ENCODE measurements around the gene TAGLN2. TPM values are rescaled to one million over a fixed set of nuclear protein-coding genes. Genes with fewer than 3 reads are reported as not detected.
A peak's percentile ranks its signal among the peaks of the same experiment; 100 is the strongest.

TAGLN2 gene
- polyA plus RNA-seq, 2 donors: 309 to 366 TPM

GRCh38 chr1:159931101-159931794 is 5.9 kb upstream of the TAGLN2 start:
- Histone ChIP-seq H3K9me3 (ENCODE audit: control insufficient read depth in 2 of 2, insufficient read depth in 1 of 2, low read depth in 1 of 2, low read length in 1 of 2) (no peaks in the 10 kb centered on the region), H3K4me3 (ENCODE audit: low read depth in 1 of 2, low read length in 2 of 2) (no peak overlapping the region), H3K27me3 (ENCODE audit: control insufficient read depth in 1 of 2, insufficient read depth in 2 of 2, low read length in 2 of 2) (no peaks in the 10 kb centered on the region), H3K27ac (ENCODE audit: low read depth in 2 of 2, low read length in 1 of 2) (no peak overlapping the region), H3K4me1 (ENCODE audit: control insufficient read depth in 2 of 2, insufficient read depth in 2 of 2, low read length in 1 of 2) (peaks cover 3 to 14% of the 10 kb centered on the region in 2 donors), H3K36me3 (ENCODE audit: control insufficient read depth in 2 of 2, insufficient read depth in 2 of 2, low read length in 1 of 2) (peaks cover 0 to 2% of the 10 kb centered on the region in 2 donors)
- 86 to 89% methylated on average over 13 of the region's 13 CpGs for WGBS, 2 donors

- peaks cover 3 to 16% of the 10 kb centered on the region in 2 donors for H3K4me1 ChIP-seq (ENCODE audit: control insufficient read depth in 2 of 2, insufficient read depth in 2 of 2, low read length in 1 of 2)
- no peak overlapping the region for H3K27ac ChIP-seq (ENCODE audit: low read depth in 2 of 2, low read length in 1 of 2)
- 92 to 95% methylated on average over 8 of the region's 8 CpGs for WGBS, 2 donors
- no peaks in the 10 kb centered on the region for H3K27me3 ChIP-seq (ENCODE audit: control insufficient read depth in 1 of 2, insufficient read depth in 2 of 2, low read length in 2 of 2)
- no peaks in the 10 kb centered on the region for H3K9me3 ChIP-seq (ENCODE audit: control insufficient read depth in 2 of 2, insufficient read depth in 1 of 2, low read depth in 1 of 2, low read length in 1 of 2)
- no peak overlapping the region for H3K4me3 ChIP-seq (ENCODE audit: low read depth in 1 of 2, low read length in 2 of 2)
- H3K36me3 ChIP-seq (ENCODE audit: control insufficient read depth in 2 of 2, insufficient read depth in 2 of 2, low read length in 1 of 2): peaks cover 0 to 2% of the 10 kb centered on the region in 2 donors
Observed at GRCh38 chr1:159930634-159931033, 5.3 kb upstream of the TAGLN2 start.

- Histone ChIP-seq H3K4me1 (ENCODE audit: control insufficient read depth in 2 of 2, insufficient read depth in 2 of 2, low read length in 1 of 2) (peaks cover 3 to 16% of the 10 kb centered on the region in 2 donors), H3K27ac (ENCODE audit: low read depth in 2 of 2, low read length in 1 of 2) (no peak overlapping the region), H3K4me3 (ENCODE audit: low read depth in 1 of 2, low read length in 2 of 2) (no peak overlapping the region), H3K36me3 (ENCODE audit: control insufficient read depth in 2 of 2, insufficient read depth in 2 of 2, low read length in 1 of 2) (peaks cover 0 to 2% of the 10 kb centered on the region in 2 donors), H3K9me3 (ENCODE audit: control insufficient read depth in 2 of 2, insufficient read depth in 1 of 2, low read depth in 1 of 2, low read length in 1 of 2) (no peaks in the 10 kb centered on the region), H3K27me3 (ENCODE audit: control insufficient read depth in 1 of 2, insufficient read depth in 2 of 2, low read length in 2 of 2) (no peaks in the 10 kb centered on the region)
- 84 to 90% methylated on average over 11 of the region's 11 CpGs for WGBS, 2 donors
Observed at GRCh38 chr1:159930216-159930615, 4.9 kb upstream of the TAGLN2 start.

GRCh38 chr1:159929155-159930051 is 4.1 kb upstream of the TAGLN2 start:
- Histone ChIP-seq H3K27me3 (ENCODE audit: control insufficient read depth in 1 of 2, insufficient read depth in 2 of 2, low read length in 2 of 2) (no peaks in the 10 kb centered on the region), H3K4me3 (ENCODE audit: low read depth in 1 of 2, low read length in 2 of 2) (no peak overlapping the region), H3K36me3 (ENCODE audit: control insufficient read depth in 2 of 2, insufficient read depth in 2 of 2, low read length in 1 of 2) (peaks cover 0 to 2% of the 10 kb centered on the region in 2 donors), H3K9me3 (ENCODE audit: control insufficient read depth in 2 of 2, insufficient read depth in 1 of 2, low read depth in 1 of 2, low read length in 1 of 2) (no peaks in the 10 kb centered on the region), H3K27ac (ENCODE audit: low read depth in 2 of 2, low read length in 1 of 2) (peak overlapping the region in 1 of 2 donors; percentile 36), H3K4me1 (ENCODE audit: control insufficient read depth in 2 of 2, insufficient read depth in 2 of 2, low read length in 1 of 2) (peaks cover 3 to 16% of the 10 kb centered on the region in 2 donors)
- WGBS, 2 donors: 68 to 73% methylated on average over 48 of the region's 48 CpGs

GRCh38 chr1:159928491-159929050 is 3.3 kb upstream of the TAGLN2 start:
- peak overlapping the region in 1 of 2 donors; percentile 6 for H3K27ac ChIP-seq (ENCODE audit: low read depth in 2 of 2, low read length in 1 of 2)
- H3K27me3 ChIP-seq (ENCODE audit: control insufficient read depth in 1 of 2, insufficient read depth in 2 of 2, low read length in 2 of 2): no peaks in the 10 kb centered on the region
- no peaks in the 10 kb centered on the region for H3K9me3 ChIP-seq (ENCODE audit: control insufficient read depth in 2 of 2, insufficient read depth in 1 of 2, low read depth in 1 of 2, low read length in 1 of 2)
- H3K36me3 ChIP-seq (ENCODE audit: control insufficient read depth in 2 of 2, insufficient read depth in 2 of 2, low read length in 1 of 2): peaks cover 0 to 2% of the 10 kb centered on the region in 2 donors
- H3K4me3 ChIP-seq (ENCODE audit: low read depth in 1 of 2, low read length in 2 of 2): no peak overlapping the region
- H3K4me1 ChIP-seq (ENCODE audit: control insufficient read depth in 2 of 2, insufficient read depth in 2 of 2, low read length in 1 of 2): peaks cover 3 to 14% of the 10 kb centered on the region in 2 donors
- 88 to 93% methylated on average over 18 of the region's 18 CpGs for WGBS, 2 donors

- H3K27ac ChIP-seq (ENCODE audit: low read depth in 2 of 2, low read length in 1 of 2): no peak overlapping the region
- no peak overlapping the region for H3K4me3 ChIP-seq (ENCODE audit: low read depth in 1 of 2, low read length in 2 of 2)
- H3K27me3 ChIP-seq (ENCODE audit: control insufficient read depth in 1 of 2, insufficient read depth in 2 of 2, low read length in 2 of 2): no peaks in the 10 kb centered on the region
- peaks cover 0 to 2% of the 10 kb centered on the region in 2 donors for H3K36me3 ChIP-seq (ENCODE audit: control insufficient read depth in 2 of 2, insufficient read depth in 2 of 2, low read length in 1 of 2)
- H3K9me3 ChIP-seq (ENCODE audit: control insufficient read depth in 2 of 2, insufficient read depth in 1 of 2, low read depth in 1 of 2, low read length in 1 of 2): no peaks in the 10 kb centered on the region
- peaks cover 3 to 13% of the 10 kb centered on the region in 2 donors for H3K4me1 ChIP-seq (ENCODE audit: control insufficient read depth in 2 of 2, insufficient read depth in 2 of 2, low read length in 1 of 2)
- 74 to 75% methylated on average over 13 of the region's 13 CpGs for WGBS, 2 donors
Observed at GRCh38 chr1:159927849-159928431, 2.6 kb upstream of the TAGLN2 start.

- Histone ChIP-seq H3K4me1 (ENCODE audit: control insufficient read depth in 2 of 2, insufficient read depth in 2 of 2, low read length in 1 of 2) (peaks cover 10 to 17% of the 10 kb centered on the region in 2 donors), H3K36me3 (ENCODE audit: control insufficient read depth in 2 of 2, insufficient read depth in 2 of 2, low read length in 1 of 2) (peaks cover 0 to 3% of the 10 kb centered on the region in 2 donors), H3K4me3 (ENCODE audit: low read depth in 1 of 2, low read length in 2 of 2) (no peak overlapping the region), H3K27ac (ENCODE audit: low read depth in 2 of 2, low read length in 1 of 2) (peak overlapping the region in 1 of 2 donors; percentile 7), H3K9me3 (ENCODE audit: control insufficient read depth in 2 of 2, insufficient read depth in 1 of 2, low read depth in 1 of 2, low read length in 1 of 2) (no peaks in the 10 kb centered on the region), H3K27me3 (ENCODE audit: control insufficient read depth in 1 of 2, insufficient read depth in 2 of 2, low read length in 2 of 2) (no peaks in the 10 kb centered on the region)
- 83% methylated on average over 16 of the region's 16 CpGs for whole genome bisulfite sequencing, 2 donors
Observed at GRCh38 chr1:159927211-159927848, 2.0 kb upstream of the TAGLN2 start.

GRCh38 chr1:159925719-159926078 is 392 bp upstream of the TAGLN2 start:
- 4 to 7% methylated on average over 7 of the region's 7 CpGs for WGBS, 2 donors
- Histone ChIP-seq H3K36me3 (ENCODE audit: control insufficient read depth in 2 of 2, insufficient read depth in 2 of 2, low read length in 1 of 2) (peaks cover 0 to 5% of the 10 kb centered on the region in 2 donors), H3K4me1 (ENCODE audit: control insufficient read depth in 2 of 2, insufficient read depth in 2 of 2, low read length in 1 of 2) (peaks cover 11 to 23% of the 10 kb centered on the region in 2 donors), H3K4me3 (ENCODE audit: low read depth in 1 of 2, low read length in 2 of 2) (peak overlapping the region; percentile 76 to 96), H3K27me3 (ENCODE audit: control insufficient read depth in 1 of 2, insufficient read depth in 2 of 2, low read length in 2 of 2) (no peaks in the 10 kb centered on the region), H3K9me3 (ENCODE audit: control insufficient read depth in 2 of 2, insufficient read depth in 1 of 2, low read depth in 1 of 2, low read length in 1 of 2) (no peaks in the 10 kb centered on the region), H3K27ac (ENCODE audit: low read depth in 2 of 2, low read length in 1 of 2) (peak overlapping the region; percentile 97 to 99)
